ENCODE results near the gene HOXD9. TPM values are rescaled to one million over a fixed set of nuclear protein-coding genes. Genes with fewer than 3 reads are reported as not detected.

Gene HOXD9
- polyA plus RNA-seq, 1 of the 3 experiments (the other 2 are of a cell fraction) = 4.8 TPM

DNA sequence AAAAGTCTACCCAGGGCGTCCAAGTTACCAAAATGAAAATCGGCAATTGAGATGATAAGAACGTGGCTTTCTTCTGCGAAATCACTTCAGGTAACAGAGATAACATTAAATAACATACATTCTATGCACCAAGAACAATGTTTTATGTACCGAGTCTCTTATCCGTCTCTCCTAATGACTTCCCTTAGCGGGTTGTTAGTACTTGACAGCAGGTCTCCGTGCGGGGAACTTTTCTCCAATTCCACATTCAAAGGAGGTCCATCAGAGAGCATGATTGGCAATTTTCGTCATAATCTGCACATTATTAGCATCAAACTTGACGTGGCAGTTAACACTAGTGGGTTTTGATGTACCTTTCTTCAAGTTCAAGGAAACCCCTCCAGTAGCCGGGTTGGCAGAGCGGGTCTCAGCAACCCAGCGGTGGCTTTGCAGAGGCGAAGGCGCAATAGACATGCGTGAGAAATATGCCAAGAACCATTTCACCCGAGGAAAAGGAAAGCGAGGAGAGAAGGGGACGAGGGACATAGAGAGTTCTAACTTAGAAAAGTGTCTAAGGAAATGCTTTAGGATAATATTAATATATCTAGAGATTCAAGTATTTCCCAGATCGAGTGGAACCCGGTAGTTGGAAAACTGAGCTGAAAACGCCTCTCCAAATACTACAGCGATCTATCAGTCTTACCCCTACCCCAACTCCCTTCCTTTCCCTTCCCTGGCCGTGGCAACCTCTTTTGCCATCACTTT is 43.8 kb upstream of the HOXD9 start:
- peaks cover 13% of the 10 kb centered on the region; the same call in 1 of the 2 replicates for H4K20me1 ChIP-seq (ENCODE audit: insufficient read depth)
- H3K27me3 ChIP-seq (ENCODE audit: insufficient read depth) = peaks cover 58% of the 10 kb centered on the region
- H2AFZ ChIP-seq (ENCODE audit: low read depth) = no peak overlapping the region
- H3K9me3 ChIP-seq = no peaks in the 10 kb centered on the region
- H3K9ac ChIP-seq = no peak overlapping the region
- H3F3A ChIP-seq (replicated peaks; ENCODE audit: insufficient read depth) = peaks cover 3% of the 10 kb centered on the region
- H3K4me1 ChIP-seq (ENCODE audit: control insufficient read depth in 1 of 2, insufficient read depth in 2 of 2, low read depth in 1 of 2, low read length in 1 of 2) = peaks cover 0 to 21% of the 10 kb centered on the region in 2 experiments; a peak in 1 of 4 replicates
- no peaks in the 10 kb centered on the region for H3K9me2 ChIP-seq
- H3K36me3 ChIP-seq (replicated peaks in 1 of 2; ENCODE audit: control insufficient read depth in 1 of 2, insufficient read depth in 2 of 2, low read length in 1 of 2) = no peaks in the 10 kb centered on the region
- H3K4me2 ChIP-seq = peak overlapping the region; percentile 15; the same call in 1 of the 2 replicates
- H3K27ac ChIP-seq (ENCODE audit: low read depth in 2 of 2, low read length in 1 of 2) = no peak overlapping the region
- 47% methylated on average over 25 of the region's 25 CpGs for WGBS (ENCODE audit: low lambda C conversion rate)
- TF ChIP-seq RXRA (IDR thresholded peaks at IDR 0.05; ENCODE audit: borderline replicate concordance, low read depth) (no peak), IRF3 (IDR thresholded peaks at IDR 0.05; ENCODE audit: low read depth, low read length) (no peak), TEAD4 (IDR thresholded peaks at IDR 0.05; ENCODE audit: borderline replicate concordance, insufficient read depth) (no peak), NRF1 (IDR thresholded peaks at IDR 0.05; ENCODE audit: low read depth, low read length) (no peak), CHD2 (IDR thresholded peaks at IDR 0.05; ENCODE audit: low read length, partially characterized antibody) (no peak), EZH2phosphoT487 (IDR thresholded peaks at IDR 0.05; ENCODE audit: borderline replicate concordance, low read depth) (no peak), MEF2A (IDR thresholded peaks at IDR 0.05; ENCODE audit: borderline replicate concordance, low read depth) (no peak), FOXJ3 (CRISPR knock-in tag; IDR thresholded peaks at IDR 0.05) (no peak), FOSL2 (IDR thresholded peaks at IDR 0.05; ENCODE audit: borderline replicate concordance, low read depth) (no peak), JUND (IDR thresholded peaks at IDR 0.05) (no peak), MAX (IDR thresholded peaks at IDR 0.05; ENCODE audit: low read depth) (no peak), NFIC (IDR thresholded peaks at IDR 0.05; ENCODE audit: borderline replicate concordance) (no peak), EP300 (IDR thresholded peaks at IDR 0.05; ENCODE audit: borderline replicate concordance in 1 of 2, low read depth in 1 of 2, low read length in 1 of 2) (no peak), USF1 (IDR thresholded peaks at IDR 0.05; ENCODE audit: borderline replicate concordance, low read depth) (no peak), RFX5 (IDR thresholded peaks at IDR 0.05; ENCODE audit: low read length) (no peak), CTCF (IDR thresholded peaks at IDR 0.05) (no peak), GATA2 (CRISPR knock-in tag; IDR thresholded peaks at IDR 0.05) (no peak)
- no peaks in the 10 kb centered on the region for H3K79me2 ChIP-seq (ENCODE audit: insufficient read depth)
- no peak for DNase-seq
- POLR2A ChIA-PET = interaction anchor here (0.6 kb wide), 1 partner anchor 43 kb away, joined by 3 read pairs; no protein-coding TSS in a partner anchor
- CTCF ChIA-PET = interaction anchor here (0.9 to 12.1 kb wide), 34 partner anchors 8 to 877 kb away, joined by 3 to 262 read pairs (median 4); partner anchors contain the start of genes HOXD13 and LNPK
- no peak overlapping the region for H3K4me3 ChIP-seq (ENCODE audit: low read depth in 2 of 2, low read length in 1 of 2)
